ENCODE measurements around the gene CTIF.

DNA sequence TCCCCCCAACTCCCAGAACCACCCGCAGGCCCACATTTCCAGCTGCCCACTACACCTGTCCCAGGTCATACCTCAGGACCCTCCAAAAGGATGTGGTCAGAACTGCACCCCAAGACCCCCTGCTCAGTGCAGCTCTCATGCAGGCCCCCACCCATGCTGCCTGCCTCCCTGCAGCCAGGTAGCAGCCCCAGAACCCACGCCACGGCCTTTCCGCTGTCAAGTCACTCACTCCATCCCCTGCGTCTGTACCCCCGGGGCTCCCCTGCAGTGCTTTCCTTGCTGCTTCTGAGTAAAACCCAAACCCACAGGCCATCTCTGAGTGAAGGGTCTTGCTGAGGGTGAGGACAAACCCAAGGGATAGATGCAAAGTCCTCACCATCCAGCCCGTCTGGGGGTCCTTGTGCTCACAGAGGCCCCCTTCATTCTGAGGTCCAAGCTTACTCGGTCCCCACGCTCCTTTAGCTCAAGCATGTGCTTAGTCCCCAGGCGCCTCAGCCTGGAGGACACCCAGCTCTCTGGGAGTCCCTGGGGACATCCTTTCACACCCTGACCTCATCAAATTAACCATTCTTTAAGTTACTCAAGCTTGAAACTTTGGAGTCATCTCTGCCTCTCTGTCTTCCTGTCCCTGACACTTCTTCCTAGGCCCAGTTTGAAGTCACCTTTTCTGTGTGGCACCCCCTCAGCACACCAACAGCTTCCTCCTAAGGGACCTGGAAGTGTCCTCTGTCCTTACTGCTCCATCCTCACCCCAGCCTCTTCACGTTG, 281.8 kb downstream of the CTIF start:
- TF ChIP-seq, protein P1, sequence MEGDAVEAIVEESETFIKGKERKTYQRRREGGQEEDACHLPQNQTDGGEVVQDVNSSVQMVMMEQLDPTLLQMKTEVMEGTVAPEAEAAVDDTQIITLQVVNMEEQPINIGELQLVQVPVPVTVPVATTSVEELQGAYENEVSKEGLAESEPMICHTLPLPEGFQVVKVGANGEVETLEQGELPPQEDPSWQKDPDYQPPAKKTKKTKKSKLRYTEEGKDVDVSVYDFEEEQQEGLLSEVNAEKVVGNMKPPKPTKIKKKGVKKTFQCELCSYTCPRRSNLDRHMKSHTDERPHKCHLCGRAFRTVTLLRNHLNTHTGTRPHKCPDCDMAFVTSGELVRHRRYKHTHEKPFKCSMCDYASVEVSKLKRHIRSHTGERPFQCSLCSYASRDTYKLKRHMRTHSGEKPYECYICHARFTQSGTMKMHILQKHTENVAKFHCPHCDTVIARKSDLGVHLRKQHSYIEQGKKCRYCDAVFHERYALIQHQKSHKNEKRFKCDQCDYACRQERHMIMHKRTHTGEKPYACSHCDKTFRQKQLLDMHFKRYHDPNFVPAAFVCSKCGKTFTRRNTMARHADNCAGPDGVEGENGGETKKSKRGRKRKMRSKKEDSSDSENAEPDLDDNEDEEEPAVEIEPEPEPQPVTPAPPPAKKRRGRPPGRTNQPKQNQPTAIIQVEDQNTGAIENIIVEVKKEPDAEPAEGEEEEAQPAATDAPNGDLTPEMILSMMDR (conservative IDR thresholded peaks at IDR 0.05; ENCODE audit: low read length) = no peak
- TF ChIP-seq EZH2phosphoT487 (IDR thresholded peaks at IDR 0.05; ENCODE audit: borderline replicate concordance, low read depth, low read length) = no peak

Measured in OCI-LY7 (cell line).